HFFc6 (cell line): ENCODE measurements around the gene HOXB8. TPM values are rescaled to one million over a fixed set of nuclear protein-coding genes. Genes with fewer than 3 reads are reported as not detected.

Experiments
- DNase-seq: peaks from one replicate; pipeline ENCODE4 v3.0.0-alpha.2; 2018
- H3K27ac Mint-ChIP-seq: 2 replicates; pipeline ENCODE4 v1.8.0; 2020; ENCODE audit warnings: mild to moderate bottlenecking, mixed read lengths
- H3K27me3 Mint-ChIP-seq: 2 replicates; pipeline ENCODE4 v1.8.0; 2021; ENCODE audit warnings: mild to moderate bottlenecking, moderate library complexity, mixed read lengths; ENCODE audit not compliant: insufficient read depth
- H3K36me3 Mint-ChIP-seq: 2 replicates; pipeline ENCODE4 v1.8.0; 2021; ENCODE audit warnings: low read depth, mixed read lengths
- H3K4me1 Mint-ChIP-seq: 2 replicates; pipeline ENCODE4 v1.8.0; 2020; ENCODE audit warnings: low read depth, mixed read lengths
- H3K4me3 Mint-ChIP-seq: 2 replicates; pipeline ENCODE4 v1.8.0; 2020; ENCODE audit warnings: mild to moderate bottlenecking, moderate library complexity, mixed read lengths
- H3K9me3 Mint-ChIP-seq: 2 replicates; pipeline ENCODE4 v1.8.0; 2020; ENCODE audit warnings: mild to moderate bottlenecking, mixed read lengths
- total RNA-seq, 6 experiments: library from RNA; stranded (reverse); fragmentation: NEBNext Ultra II Directional; extraction: Animal tissue kit (Norgen Biotek cat#: 25700); gene quantifications; 2 replicates in 1 of 6; 3 replicates in 5 of 6; pipeline ENCODE4 v1.2.3, GENCODE V29; 2021
- TF ChIP-seq, protein P1 (sequence below): fragments of 200-600 bp; sonication (generic); IDR thresholded peaks from 2 replicates; pipeline ENCODE4 v1.5.0; 2021; ENCODE audit warnings: antibody characterized with exemption, mild to moderate bottlenecking

HOXB8 gene
- total RNA-seq, 6 experiments from 2014 or later = not detected

DNA sequence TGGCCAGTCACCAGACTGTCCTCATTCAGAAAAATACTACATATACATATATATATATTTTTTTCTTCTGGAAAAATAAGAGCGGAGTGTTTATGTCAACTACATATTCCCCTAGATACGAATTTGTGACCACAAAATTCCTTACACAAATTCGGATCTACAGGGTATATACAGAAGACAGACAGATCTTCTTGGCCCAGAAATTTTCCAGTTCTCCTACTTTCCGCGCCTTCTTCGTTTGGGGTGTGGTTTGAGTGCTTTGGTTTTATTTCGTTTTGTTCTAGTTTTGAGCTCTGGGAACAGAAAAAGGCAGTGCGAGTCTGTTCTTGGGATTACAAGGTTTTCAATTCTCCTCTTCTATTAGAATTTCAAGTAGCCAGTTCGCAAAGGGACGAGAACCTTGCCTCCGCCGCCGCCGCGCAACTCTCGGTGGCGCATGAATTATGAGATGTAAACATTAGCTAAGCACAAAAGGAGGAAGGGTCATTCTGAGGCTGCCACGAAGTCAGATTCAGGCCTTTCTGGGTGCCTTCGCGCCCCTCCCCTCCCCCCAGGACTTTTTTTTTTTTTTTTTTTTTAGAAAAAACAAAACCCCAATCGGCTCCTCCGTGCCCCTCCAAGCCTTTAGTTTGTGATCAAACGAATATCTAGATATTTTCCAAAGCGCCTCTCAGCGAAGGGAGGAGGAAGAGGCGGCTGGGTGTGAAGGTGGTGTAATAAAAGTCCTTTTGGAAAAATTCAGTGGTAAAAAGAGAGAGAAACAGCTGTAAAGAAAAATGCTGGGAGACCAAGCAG is 35.1 kb downstream of the HOXB8 start:
- TF ChIP-seq, protein P1, sequence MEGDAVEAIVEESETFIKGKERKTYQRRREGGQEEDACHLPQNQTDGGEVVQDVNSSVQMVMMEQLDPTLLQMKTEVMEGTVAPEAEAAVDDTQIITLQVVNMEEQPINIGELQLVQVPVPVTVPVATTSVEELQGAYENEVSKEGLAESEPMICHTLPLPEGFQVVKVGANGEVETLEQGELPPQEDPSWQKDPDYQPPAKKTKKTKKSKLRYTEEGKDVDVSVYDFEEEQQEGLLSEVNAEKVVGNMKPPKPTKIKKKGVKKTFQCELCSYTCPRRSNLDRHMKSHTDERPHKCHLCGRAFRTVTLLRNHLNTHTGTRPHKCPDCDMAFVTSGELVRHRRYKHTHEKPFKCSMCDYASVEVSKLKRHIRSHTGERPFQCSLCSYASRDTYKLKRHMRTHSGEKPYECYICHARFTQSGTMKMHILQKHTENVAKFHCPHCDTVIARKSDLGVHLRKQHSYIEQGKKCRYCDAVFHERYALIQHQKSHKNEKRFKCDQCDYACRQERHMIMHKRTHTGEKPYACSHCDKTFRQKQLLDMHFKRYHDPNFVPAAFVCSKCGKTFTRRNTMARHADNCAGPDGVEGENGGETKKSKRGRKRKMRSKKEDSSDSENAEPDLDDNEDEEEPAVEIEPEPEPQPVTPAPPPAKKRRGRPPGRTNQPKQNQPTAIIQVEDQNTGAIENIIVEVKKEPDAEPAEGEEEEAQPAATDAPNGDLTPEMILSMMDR = no peak
- H3K27ac Mint-ChIP-seq = no peak overlapping the region
- no peaks in the 10 kb centered on the region for H3K9me3 Mint-ChIP-seq
- peaks cover 9% of the 10 kb centered on the region for H3K4me1 Mint-ChIP-seq
- H3K4me3 Mint-ChIP-seq = no peak overlapping the region
- H3K36me3 Mint-ChIP-seq = no peaks in the 10 kb centered on the region
- no peak for DNase-seq
- H3K27me3 Mint-ChIP-seq = peaks cover 76% of the 10 kb centered on the region

DNA sequence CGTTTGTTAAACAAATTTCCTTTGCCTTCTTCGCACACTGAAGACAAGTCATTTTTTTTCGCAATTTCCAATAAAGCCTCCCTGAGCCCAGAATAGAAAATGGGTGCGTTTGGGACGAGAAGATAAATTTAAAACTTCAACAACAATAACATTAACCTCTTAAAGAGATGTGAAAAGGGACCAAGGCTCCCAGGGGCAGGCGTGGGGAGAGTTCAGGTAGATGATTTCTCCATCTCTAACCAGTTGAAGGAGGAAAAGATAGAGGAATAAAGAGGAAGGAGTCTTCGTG is 35.7 kb downstream of the HOXB8 start:
- TF ChIP-seq, protein P1 = no peak
- DNase-seq = no peak
- no peaks in the 10 kb centered on the region for H3K9me3 Mint-ChIP-seq
- no peak overlapping the region for H3K4me3 Mint-ChIP-seq
- H3K36me3 Mint-ChIP-seq = no peaks in the 10 kb centered on the region
- peaks cover 80% of the 10 kb centered on the region for H3K27me3 Mint-ChIP-seq
- H3K4me1 Mint-ChIP-seq = peaks cover 7% of the 10 kb centered on the region; the same call in 1 of the 2 replicates
- no peak overlapping the region for H3K27ac Mint-ChIP-seq

DNA sequence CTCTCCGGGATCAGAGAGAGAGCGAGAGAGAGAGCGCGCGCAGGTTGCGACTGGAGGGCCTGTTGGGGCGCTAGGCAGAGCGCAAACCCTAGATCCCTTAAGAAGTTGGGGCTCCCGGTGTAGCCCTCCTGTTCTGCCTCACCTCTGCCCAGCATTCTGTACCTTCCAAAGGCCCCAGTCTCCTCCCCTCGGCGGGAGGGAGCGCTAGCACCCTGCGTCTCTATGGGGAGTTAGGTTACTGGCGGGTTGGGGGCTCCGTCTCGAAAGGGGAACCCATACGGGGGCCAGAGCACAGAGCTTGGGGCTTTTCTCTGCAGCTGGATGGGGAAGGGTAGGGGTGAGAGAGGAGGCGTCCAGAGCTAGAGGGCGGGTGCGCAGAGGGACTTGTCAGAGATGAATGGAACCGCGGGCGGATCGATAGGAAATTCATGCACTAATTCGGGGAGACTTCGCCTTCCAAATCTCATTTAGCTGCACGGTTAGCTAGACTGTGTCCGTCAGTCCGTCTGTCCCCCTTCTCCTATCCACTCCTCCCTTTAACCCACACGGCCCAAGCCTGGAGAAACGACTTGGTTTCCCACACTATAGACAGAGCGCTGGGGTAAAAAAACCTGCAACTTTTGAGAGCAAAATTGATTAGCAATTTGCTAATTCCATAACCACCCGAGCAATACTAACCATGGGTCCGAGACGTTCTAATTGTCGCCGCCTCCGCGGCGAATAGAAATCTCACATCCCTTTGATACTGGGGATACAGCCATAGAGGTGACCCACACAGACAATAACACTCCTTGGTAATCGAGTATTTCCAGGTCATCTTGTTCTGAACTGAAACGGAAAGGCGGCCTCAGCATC is 36.2 kb downstream of the HOXB8 start:
- Mint-ChIP-seq H3K27me3 (peaks cover 84% of the 10 kb centered on the region), H3K9me3 (no peaks in the 10 kb centered on the region), H3K4me1 (peaks cover 7% of the 10 kb centered on the region; the same call in 1 of the 2 replicates), H3K27ac (no peak overlapping the region), H3K4me3 (no peak overlapping the region), H3K36me3 (no peaks in the 10 kb centered on the region)
- TF ChIP-seq, protein P1 = no peak
- DNase-seq = no peak

DNA sequence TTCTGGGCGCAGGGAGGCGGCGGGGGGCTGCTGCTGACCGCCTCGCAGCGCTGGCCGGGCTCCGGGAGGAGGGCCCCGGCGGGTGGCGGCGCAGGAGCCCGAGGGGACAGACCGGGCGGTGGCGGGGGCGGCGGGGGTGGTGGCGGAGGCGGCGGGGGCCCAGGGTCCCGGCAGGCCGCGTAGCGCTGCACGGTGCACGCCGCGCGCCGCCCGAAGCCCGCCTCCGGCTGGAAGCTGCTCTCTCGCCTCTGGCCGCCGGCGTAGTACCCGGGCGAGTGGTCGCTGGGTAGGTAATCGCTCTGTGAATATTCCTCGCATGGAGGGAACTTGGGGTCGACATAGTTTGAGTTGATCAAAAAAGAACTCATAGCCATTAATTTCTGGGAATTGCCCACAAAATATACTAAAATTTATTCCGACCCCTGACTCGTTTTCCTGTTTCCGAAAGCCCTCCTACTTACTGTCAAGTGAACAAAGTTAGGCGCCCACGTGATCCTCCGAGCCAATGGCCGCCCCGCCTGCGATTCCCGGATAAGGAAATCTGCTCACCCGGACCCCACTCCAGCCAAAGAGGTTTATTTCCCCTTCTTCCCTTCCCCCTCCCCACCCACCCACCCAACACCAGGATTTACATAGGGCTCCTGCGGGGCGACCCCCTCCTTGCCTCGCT is 37.0 kb downstream of the HOXB8 start, which contains the start of gene HOXB4:
HOXB4 (minus strand) TSS at position 405 of the 670 bp plus-strand sequence; CDS start at position 374, 31 bp downstream.
- Mint-ChIP-seq H3K4me3 (no peak within 1 kb of the TSS), H3K27me3 (peaks cover 84% of the 10 kb centered on the region), H3K27ac (no peak within 1 kb of the TSS), H3K4me1 (peaks cover 7% of the 10 kb centered on the region; the same call in 1 of the 2 replicates), H3K36me3 (no peaks in the 10 kb centered on the region), H3K9me3 (no peaks in the 10 kb centered on the region)
- TF ChIP-seq, protein P1 = no peak
- DNase-seq = no peak

DNA sequence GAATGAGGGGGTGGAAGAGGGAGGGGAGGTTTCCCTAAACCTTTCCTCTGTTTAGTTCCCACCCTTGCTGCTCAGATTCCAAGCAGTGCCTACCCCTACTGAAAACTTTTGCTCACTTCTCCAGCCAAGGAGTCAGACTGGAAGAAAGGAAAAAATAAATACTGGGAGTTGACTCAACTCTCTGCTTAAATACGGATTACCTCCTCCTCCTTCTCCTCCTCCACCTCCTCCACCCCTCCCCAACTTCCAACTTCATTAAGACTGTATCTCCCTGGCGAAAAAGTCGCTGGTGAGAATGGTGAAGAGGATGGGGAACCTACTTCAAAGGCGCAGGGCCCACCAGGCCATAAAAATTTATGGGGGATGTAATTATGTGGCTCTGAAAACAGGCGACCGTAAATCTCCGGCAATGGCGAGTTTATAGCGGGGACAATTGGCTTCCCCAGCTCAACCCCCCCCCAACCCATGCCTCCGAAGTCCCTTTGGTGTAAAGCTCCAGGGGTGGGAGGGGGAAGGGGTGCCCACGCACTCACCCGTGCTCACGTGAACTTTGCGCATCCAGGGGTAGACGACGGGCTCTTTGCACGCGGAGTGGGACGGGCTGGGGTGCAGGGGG is 37.7 kb downstream of the HOXB8 start:
- Mint-ChIP-seq H3K27ac (no peak overlapping the region), H3K4me3 (no peak overlapping the region)

More for the DNA sequence above, 37.7 kb downstream of the HOXB8 start:
- Mint-ChIP-seq H3K9me3 (no peaks in the 10 kb centered on the region), H3K27me3 (peaks cover 84% of the 10 kb centered on the region), H3K36me3 (no peaks in the 10 kb centered on the region), H3K4me1 (peaks cover 2% of the 10 kb centered on the region; the same call in 1 of the 2 replicates)
- no peak for DNase-seq
- TF ChIP-seq, protein P1 = no peak
